Colonic mucosa (tissue), 4 donors: ENCODE results near the gene AGBL4. TPM values are rescaled to one million over a fixed set of nuclear protein-coding genes. Genes with fewer than 3 reads are reported as not detected.

Experiments
- DNase-seq: peaks from one replicate; pipeline ENCODE4 v3.0.0-alpha.2; 2020
- H3K27ac ChIP-seq: fragments of 200-600 bp; one replicate; pipeline ENCODE4 v1.8.0; 2021
- H3K27me3 ChIP-seq: fragments of 200-600 bp; one replicate; pipeline ENCODE4 v1.8.0; 2021
- H3K36me3 ChIP-seq: fragments of 200-600 bp; one replicate; pipeline ENCODE4 v1.8.0; 2021
- H3K4me1 ChIP-seq: fragments of 200-600 bp; one replicate; pipeline ENCODE4 v1.8.0; 2021; ENCODE audit warnings: mild to moderate bottlenecking
- H3K4me3 ChIP-seq: fragments of 200-600 bp; one replicate; pipeline ENCODE4 v1.8.0; 2021
- H3K9ac ChIP-seq, 2 donors: one replicate each; pipeline ENCODE4 v1.7.0; 2013; ENCODE audit warnings: control low read depth in 2 of 2, low read depth in 2 of 2, low read length in 2 of 2
- H3K9me3 ChIP-seq: fragments of 200-600 bp; one replicate; pipeline ENCODE4 v1.8.0; 2021
- intact Hi-C: fragments of 100-400 bp; cut with DNase I; formaldehyde crosslinking; loops from one replicate; pipeline ENCODE4 v1.14.1; 2022
- total RNA-seq, 2 donors: library from RNA; stranded (reverse); fragmentation: NEBNext Ultra II Directional in 1 of 2; extraction: Animal tissue kit (Norgen Biotek cat#: 25700) in 1 of 2; gene quantifications; one replicate each; pipeline ENCODE4 v1.2.1, GENCODE V29; 2021
- TF ChIP-seq, protein P1 (sequence below): fragments of 200-600 bp; IDR thresholded peaks from one replicate; pipeline ENCODE4 v1.8.0; 2022; ENCODE audit warnings: antibody characterized with exemption, mild to moderate bottlenecking
- donor health status: healthy.
- donor health status: DM: no; HTN: no; CAD: no.
- donor health status: DM: no; HTN: no; CAD: no.

AGBL4 gene
- total RNA-seq, 2 donors from 2014 or later: 0.24 to 0.30 TPM

DNA sequence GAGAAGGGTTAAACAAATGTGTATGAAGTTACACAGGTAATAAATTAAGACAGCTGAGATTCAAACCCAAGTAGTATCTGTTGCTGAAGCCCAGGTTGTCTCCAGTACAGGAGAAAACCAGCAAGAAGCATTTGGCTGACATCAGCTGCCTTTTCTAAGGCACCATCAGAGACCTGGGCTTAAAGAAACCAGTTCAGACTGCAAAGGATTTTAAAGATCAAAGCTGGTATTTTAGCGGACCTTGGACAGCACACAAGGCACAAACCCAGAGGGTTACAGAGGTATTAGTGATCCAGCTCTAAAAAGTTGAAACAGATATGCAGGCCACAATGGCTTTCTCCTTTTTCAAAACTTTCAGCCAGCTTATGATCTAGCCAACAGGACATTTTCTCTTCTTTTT is 1270.5 kb downstream of the AGBL4 start:
- TF ChIP-seq, protein P1, sequence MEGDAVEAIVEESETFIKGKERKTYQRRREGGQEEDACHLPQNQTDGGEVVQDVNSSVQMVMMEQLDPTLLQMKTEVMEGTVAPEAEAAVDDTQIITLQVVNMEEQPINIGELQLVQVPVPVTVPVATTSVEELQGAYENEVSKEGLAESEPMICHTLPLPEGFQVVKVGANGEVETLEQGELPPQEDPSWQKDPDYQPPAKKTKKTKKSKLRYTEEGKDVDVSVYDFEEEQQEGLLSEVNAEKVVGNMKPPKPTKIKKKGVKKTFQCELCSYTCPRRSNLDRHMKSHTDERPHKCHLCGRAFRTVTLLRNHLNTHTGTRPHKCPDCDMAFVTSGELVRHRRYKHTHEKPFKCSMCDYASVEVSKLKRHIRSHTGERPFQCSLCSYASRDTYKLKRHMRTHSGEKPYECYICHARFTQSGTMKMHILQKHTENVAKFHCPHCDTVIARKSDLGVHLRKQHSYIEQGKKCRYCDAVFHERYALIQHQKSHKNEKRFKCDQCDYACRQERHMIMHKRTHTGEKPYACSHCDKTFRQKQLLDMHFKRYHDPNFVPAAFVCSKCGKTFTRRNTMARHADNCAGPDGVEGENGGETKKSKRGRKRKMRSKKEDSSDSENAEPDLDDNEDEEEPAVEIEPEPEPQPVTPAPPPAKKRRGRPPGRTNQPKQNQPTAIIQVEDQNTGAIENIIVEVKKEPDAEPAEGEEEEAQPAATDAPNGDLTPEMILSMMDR: no peak
- DNase-seq: no peak
- Histone ChIP-seq H3K27ac (no peak overlapping the region), H3K4me1 (no peaks in the 10 kb centered on the region), H3K4me3 (no peak overlapping the region), H3K36me3 (no peaks in the 10 kb centered on the region), H3K27me3 (no peaks in the 10 kb centered on the region), H3K9ac (no peak overlapping the region), H3K9me3 (no peaks in the 10 kb centered on the region)
- intact Hi-C loops: no loop called here

DNA sequence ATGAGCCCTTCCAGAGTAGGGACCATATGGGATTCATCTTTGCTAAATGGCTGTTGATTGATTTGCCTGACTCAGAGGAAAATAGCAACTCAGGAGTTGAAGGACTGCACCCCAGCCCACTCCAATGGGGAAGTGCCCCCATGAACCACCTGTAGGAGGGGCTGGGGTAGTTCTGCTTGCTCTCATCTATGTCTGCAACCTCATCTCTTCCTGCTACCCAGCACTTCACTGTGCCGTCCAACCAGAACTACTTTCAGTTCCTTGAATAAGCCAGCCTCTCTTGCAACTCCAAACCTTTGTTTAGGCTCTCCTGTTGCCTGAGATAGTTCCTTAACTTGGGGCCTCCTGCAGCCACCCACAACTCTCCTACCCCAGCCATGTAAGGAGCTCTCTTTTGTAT is 1273.6 kb downstream of the AGBL4 start:
- Histone ChIP-seq H3K9me3 (no peaks in the 10 kb centered on the region), H3K9ac (no peak overlapping the region), H3K27me3 (no peaks in the 10 kb centered on the region), H3K27ac (no peak overlapping the region), H3K4me1 (no peaks in the 10 kb centered on the region), H3K36me3 (no peaks in the 10 kb centered on the region), H3K4me3 (no peak overlapping the region)
- DNase-seq: no peak
- TF ChIP-seq, protein P1: no peak
- intact Hi-C loops: no loop called here

GRCh38 chr1:48749068-48749467 is 1274.7 kb downstream of the AGBL4 start:
- no peak overlapping the region for H3K27ac ChIP-seq
- no peaks in the 10 kb centered on the region for H3K9me3 ChIP-seq
- H3K36me3 ChIP-seq: no peaks in the 10 kb centered on the region
- intact Hi-C loops: no loop called here
- H3K4me1 ChIP-seq: no peaks in the 10 kb centered on the region
- no peak overlapping the region for H3K9ac ChIP-seq
- DNase-seq: no peak
- no peak overlapping the region for H3K4me3 ChIP-seq
- H3K27me3 ChIP-seq: no peaks in the 10 kb centered on the region
- TF ChIP-seq, protein P1: no peak

DNA sequence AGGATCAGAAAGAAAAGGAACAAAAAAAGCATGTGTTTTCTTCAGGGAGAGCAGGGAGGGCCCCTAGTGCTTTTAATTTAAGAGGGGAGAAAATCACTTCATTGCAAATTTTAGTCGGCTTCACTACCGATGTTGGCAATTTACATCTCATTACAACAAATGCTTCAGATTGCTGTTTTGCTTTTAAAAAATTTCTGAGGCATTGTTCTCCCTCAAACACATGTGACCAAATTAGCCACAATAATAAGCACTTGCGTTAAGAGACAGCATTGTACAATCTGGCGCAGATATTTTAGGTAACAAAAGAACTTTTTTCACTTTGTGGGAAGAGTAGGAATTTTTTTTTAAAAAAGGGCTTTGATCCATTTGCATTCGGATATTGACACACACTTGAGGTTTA is 1276.8 kb downstream of the AGBL4 start:
- intact Hi-C loops: no loop called here
- no peaks in the 10 kb centered on the region for H3K4me1 ChIP-seq
- H3K9me3 ChIP-seq: no peaks in the 10 kb centered on the region
- no peak overlapping the region for H3K9ac ChIP-seq
- no peak for DNase-seq
- no peaks in the 10 kb centered on the region for H3K36me3 ChIP-seq
- no peak overlapping the region for H3K27ac ChIP-seq
- TF ChIP-seq, protein P1: no peak
- no peaks in the 10 kb centered on the region for H3K27me3 ChIP-seq
- H3K4me3 ChIP-seq: no peak overlapping the region

- Histone ChIP-seq H3K27me3 (no peaks in the 10 kb centered on the region), H3K9me3 (no peaks in the 10 kb centered on the region), H3K9ac (no peak overlapping the region), H3K27ac (no peak overlapping the region), H3K36me3 (no peaks in the 10 kb centered on the region), H3K4me1 (no peaks in the 10 kb centered on the region), H3K4me3 (no peak overlapping the region)
- TF ChIP-seq, protein P1: no peak
- intact Hi-C loops: no loop called here
- no peak for DNase-seq
These were observed 1279.7 kb downstream of the AGBL4 start for GRCh38 chr1:48744032-48744431.

DNA sequence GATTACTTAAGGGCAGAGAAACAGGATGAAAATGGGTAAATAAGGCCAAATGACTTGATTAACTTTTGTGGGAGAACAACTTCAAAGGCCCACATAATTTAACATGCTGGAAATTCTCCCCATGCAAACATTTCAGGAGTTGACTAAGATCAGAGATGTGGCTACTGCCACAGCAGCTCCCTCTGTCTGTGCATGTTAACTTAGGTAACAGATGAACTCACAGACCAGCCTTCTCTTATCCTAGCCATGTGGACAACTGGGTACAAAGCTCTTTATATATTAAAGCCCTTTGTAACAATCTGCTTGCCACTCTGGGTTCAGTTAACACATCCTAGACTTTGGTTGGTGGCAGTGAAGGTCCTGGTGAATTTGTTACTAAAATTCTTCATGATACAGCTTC is 1280.3 kb downstream of the AGBL4 start:
- Histone ChIP-seq H3K4me3 (no peak overlapping the region), H3K27me3 (no peaks in the 10 kb centered on the region), H3K36me3 (no peaks in the 10 kb centered on the region), H3K9ac (no peak overlapping the region), H3K4me1 (no peaks in the 10 kb centered on the region), H3K27ac (no peak overlapping the region), H3K9me3 (no peaks in the 10 kb centered on the region)
- no peak for DNase-seq
- intact Hi-C loops: no loop called here
- TF ChIP-seq, protein P1: no peak
